HCT116 (cell line): Measurements from ENCODE around the gene CTTNBP2NL. TPM values are rescaled to one million over a fixed set of nuclear protein-coding genes. Genes with fewer than 3 reads are reported as not detected.

Experiments used
- ATAC-seq: fragments of 200-7000 bp; cut with Tn5 transposase; 2 replicates; pipeline ENCODE4 v1.9.1; 2020; ENCODE audit warnings: mild to moderate bottlenecking, moderate library complexity
- BruUV-seq: library from RNA; stranded (reverse); fragments of 400-500 nt; replicated peaks from 2 replicates; lab custom pipeline; 2021; lab: Mats Ljungman, UMichigan
- CTCF ChIA-PET: fragments of 300-600 bp; sonication (Branson Sonifier 250); formaldehyde crosslinking; loops from one replicate; lab custom pipeline; 2021; ENCODE audit warnings: antibody characterized with exemption; lab: Charles Lee
- POLR2A ChIA-PET: fragments of 300-600, 350-600 bp; sonication (Branson Sonifier 250); formaldehyde crosslinking; loops from one replicate; lab custom pipeline; 2021; ENCODE audit warnings: antibody characterized with exemption; lab: Charles Lee
- RAD21 ChIA-PET, 2 experiments: fragments of 300-600 bp; sonication (Branson Sonifier 250); formaldehyde crosslinking; loops; one replicate each; lab custom pipeline; 2023; ENCODE audit warnings: low total read pairs in 2 of 2; ENCODE audit not compliant: uncharacterized antibody in 2 of 2, unreplicated experiment in 2 of 2, low non-redundant PET in 1 of 2; lab: Charles Lee
- DNase-seq: peaks from one replicate; pipeline ENCODE4 v3.0.0-alpha.2; 2010; ENCODE audit warnings: low read depth, low spot score
- H2AFZ ChIP-seq: fragments of 200-600 bp; shearing (Covaris generic), sonication (generic); 2 replicates; pipeline ENCODE4 v1.6.1; 2017; ENCODE audit warnings: low read depth, mixed run types, mixed read lengths, antibody characterized with exemption, low read length; ENCODE audit not compliant: poor library complexity, severe bottlenecking
- H3K27ac ChIP-seq: 2 replicates; pipeline ENCODE4 v1.5.1; 2012; ENCODE audit warnings: low read depth, low read length
- H3K27me3 ChIP-seq: fragments of 200-600 bp; sonication (generic); 2 replicates; pipeline ENCODE4 v1.6.1; 2016; ENCODE audit warnings: mixed run types, low read length, mixed read lengths; ENCODE audit not compliant: insufficient read depth
- H3K36me3 ChIP-seq, 2 experiments: fragments of 200-500 bp in 1 of 2; fragments of 200-600 bp in 1 of 2; sonication (Bioruptor generic) in 1 of 2; sonication (generic) in 1 of 2; 2 replicates each; pipeline versions ENCODE4 v1.5.1 to v1.6.1; 2014 to 2016; ENCODE audit warnings: low read length in 2 of 2, inconsistent platforms in 1 of 2, mixed read lengths in 1 of 2, mixed run types in 1 of 2; ENCODE audit not compliant: insufficient read depth in 2 of 2, control insufficient read depth in 1 of 2
- H3K4me1 ChIP-seq, 2 experiments: fragments of 200-600 bp in 1 of 2; sonication (generic) in 1 of 2; 2 replicates each; pipeline versions ENCODE4 v1.5.1 to v1.6.1; 2012 to 2017; ENCODE audit warnings: low read length in 2 of 2, inconsistent platforms in 1 of 2, mild to moderate bottlenecking in 1 of 2, mixed read lengths in 1 of 2, mixed run types in 1 of 2, moderate library complexity in 1 of 2; ENCODE audit not compliant: insufficient read depth in 2 of 2, control insufficient read depth in 1 of 2
- H3K4me2 ChIP-seq: fragments of 200-600 bp; sonication (generic); 2 replicates; pipeline ENCODE4 v1.6.1; 2017; ENCODE audit warnings: mixed run types, low read length, mixed read lengths
- H3K4me3 ChIP-seq, 2 experiments: fragments of 200-600 bp in 1 of 2; sonication (generic) in 1 of 2; replicated peaks in 1 of 2; 2 replicates each; pipeline ENCODE4 v1.5.1; 2011 to 2016; ENCODE audit warnings: low read length in 2 of 2, control low read depth in 1 of 2, low read depth in 1 of 2, mild to moderate bottlenecking in 1 of 2, mixed read lengths in 1 of 2, mixed run types in 1 of 2
- H3K79me2 ChIP-seq: fragments of 200-600 bp; sonication (generic); 2 replicates; pipeline ENCODE4 v1.6.1; 2017; ENCODE audit warnings: mild to moderate bottlenecking, mixed run types, low read length, moderate library complexity, mixed read lengths; ENCODE audit not compliant: insufficient read depth
- H3K9ac ChIP-seq: fragments of 200-600 bp; sonication (generic); 2 replicates; pipeline ENCODE4 v1.6.1; 2016; ENCODE audit warnings: low read length, mixed read lengths
- H3K9me2 ChIP-seq: fragments of 200-600 bp; sonication (generic), shearing (Covaris generic); 2 replicates; pipeline ENCODE4 v1.6.1; 2017; ENCODE audit warnings: mixed run types, mild to moderate bottlenecking, moderate library complexity; ENCODE audit not compliant: insufficient read depth
- H3K9me3 ChIP-seq, 2 experiments: fragments of 200-500 bp in 1 of 2; fragments of 200-600 bp in 1 of 2; sonication (Bioruptor generic) in 1 of 2; sonication (generic) in 1 of 2; 2 replicates each; pipeline ENCODE4 v1.6.1; 2014 to 2017; ENCODE audit warnings: low read length in 2 of 2, mixed read lengths in 2 of 2, inconsistent platforms in 1 of 2, low read depth in 1 of 2, mild to moderate bottlenecking in 1 of 2, mixed run types in 1 of 2, moderate library complexity in 1 of 2; ENCODE audit not compliant: control insufficient read depth in 1 of 2, insufficient read depth in 1 of 2
- H4K20me1 ChIP-seq: fragments of 200-600 bp; sonication (generic), shearing (Covaris generic); 2 replicates; pipeline ENCODE4 v1.6.1; 2017; ENCODE audit warnings: mixed run types, mild to moderate bottlenecking, moderate library complexity; ENCODE audit not compliant: insufficient read depth
- ATF3 ChIP-seq: IDR thresholded peaks from 2 replicates; pipeline ENCODE4 v1.6.1; 2012
- CBX3 ChIP-seq: IDR thresholded peaks from 2 replicates; pipeline ENCODE4 v1.6.1; 2012; ENCODE audit warnings: low read depth
- CEBPB ChIP-seq: IDR thresholded peaks from 2 replicates; pipeline ENCODE4 v1.6.1; 2012; ENCODE audit warnings: low read depth
- EGR1 ChIP-seq: IDR thresholded peaks from 2 replicates; pipeline ENCODE4 v1.6.1; 2012; ENCODE audit warnings: low read depth
- EZH2 ChIP-seq: fragments of 200-600 bp; sonication (generic); IDR thresholded peaks from 2 replicates; pipeline ENCODE4 v1.6.1; 2017; ENCODE audit warnings: antibody characterized with exemption, mixed run types
- EZH2phosphoT487 ChIP-seq: fragments of 200-600 bp; IDR thresholded peaks from 2 replicates; pipeline ENCODE4 v1.6.1; 2018; ENCODE audit warnings: antibody characterized with exemption, borderline replicate concordance
- FOSL1 ChIP-seq: IDR thresholded peaks from 2 replicates; pipeline ENCODE4 v1.6.1; 2012; ENCODE audit warnings: low read depth
- JUND ChIP-seq: IDR thresholded peaks from 2 replicates; pipeline ENCODE4 v1.6.1; 2012
- MAX ChIP-seq: IDR thresholded peaks from 2 replicates; pipeline ENCODE4 v1.6.1; 2012
- POLR2AphosphoS5 ChIP-seq: IDR thresholded peaks from 2 replicates; pipeline ENCODE4 v1.6.1; 2011; ENCODE audit warnings: mild to moderate bottlenecking, low read depth, low read length, moderate library complexity
- RAD21 ChIP-seq: IDR thresholded peaks from 2 replicates; pipeline ENCODE4 v1.6.1; 2012; ENCODE audit warnings: low read depth, mild to moderate bottlenecking
- SIN3A ChIP-seq: IDR thresholded peaks from 2 replicates; pipeline ENCODE4 v1.6.1; 2012; ENCODE audit warnings: low read depth
- SRF ChIP-seq: IDR thresholded peaks from 2 replicates; pipeline ENCODE4 v1.6.1; 2012; ENCODE audit warnings: low read depth
- TCF7L2 ChIP-seq: IDR thresholded peaks from 2 replicates; pipeline ENCODE4 v1.7.0; 2011; ENCODE audit warnings: borderline replicate concordance, inconsistent platforms; ENCODE audit not compliant: insufficient read depth, insufficient read length; ENCODE audit errors: extremely low read depth
- YY1 ChIP-seq: IDR thresholded peaks from 2 replicates; pipeline ENCODE4 v1.6.1; 2011; ENCODE audit warnings: low read length, low read depth, moderate library complexity, mild to moderate bottlenecking; ENCODE audit not compliant: insufficient replicate concordance; ENCODE audit errors: extremely low read depth
- ZFX ChIP-seq: fragments of 450-650 bp; IDR thresholded peaks from 2 replicates; pipeline ENCODE4 v1.6.1; 2017
- intact Hi-C: fragments of 100-400 bp; cut with micrococcal nuclease; formaldehyde crosslinking; loops from 2 replicates; pipeline ENCODE4 v1.10.0; 2022
- total RNA-seq: library from RNA; stranded (reverse); gene quantifications from one replicate; pipeline ENCODE4 v1.2.1, GENCODE V29; 2021; ENCODE audit not compliant: unreplicated experiment
- TF ChIP-seq, protein P1 (sequence below), 3 experiments: fragments of 200-600 bp in 1 of 3; sonication (generic) in 1 of 3; IDR thresholded peaks in 2 of 3; conservative IDR thresholded peaks in 1 of 3; 2 replicates each; pipeline ENCODE4 v1.5.1; 2012 to 2017; ENCODE audit warnings: low read depth in 2 of 3, low read length in 2 of 3, antibody characterized with exemption in 1 of 3, borderline replicate concordance in 1 of 3, control low read depth in 1 of 3, mild to moderate bottlenecking in 1 of 3, mixed read lengths in 1 of 3, mixed run types in 1 of 3, moderate library complexity in 1 of 3; ENCODE audit not compliant: insufficient read depth in 1 of 3
- TF ChIP-seq, protein P2 (sequence below): IDR thresholded peaks from 2 replicates; pipeline ENCODE4 v1.6.1; 2011; ENCODE audit warnings: mild to moderate bottlenecking, low read length, moderate library complexity; ENCODE audit not compliant: insufficient replicate concordance; ENCODE audit errors: extremely low read depth
- TF ChIP-seq, protein P3 (sequence below): IDR thresholded peaks from 2 replicates; pipeline ENCODE4 v1.6.1; 2012; ENCODE audit warnings: low read depth

The CTTNBP2NL gene
- total RNA-seq, 1 experiment from 2014 or later, result 18.0 TPM

DNA sequence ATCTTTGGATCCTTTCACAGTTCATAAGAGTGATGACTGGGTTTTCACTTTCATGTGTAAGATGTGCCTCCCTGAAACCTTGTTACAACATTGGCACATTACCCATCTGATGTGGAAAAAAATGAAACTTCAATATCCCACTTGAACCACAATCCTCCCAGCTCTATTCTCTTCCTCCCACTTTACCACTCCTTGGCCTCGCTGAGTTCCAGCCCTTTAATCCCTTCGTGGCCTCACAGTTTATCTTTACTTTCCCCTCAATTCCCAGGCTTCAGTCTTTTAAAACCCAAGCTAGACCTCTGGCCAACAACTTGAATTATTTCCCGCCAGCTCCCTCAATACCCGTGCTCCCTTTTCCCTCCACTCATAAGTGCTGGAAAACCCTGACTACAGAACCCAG lies 25.0 kb upstream of the CTTNBP2NL start:
- DNase-seq, result no peak
- Histone ChIP-seq H2AFZ (no peak overlapping the region), H3K36me3 (no peaks in the 10 kb centered on the region), H3K27me3 (no peaks in the 10 kb centered on the region), H3K9ac (no peak overlapping the region), H3K27ac (no peak overlapping the region), H4K20me1 (no peaks in the 10 kb centered on the region), H3K4me2 (no peak overlapping the region), H3K4me3 (no peak overlapping the region), H3K9me3 (no peaks in the 10 kb centered on the region), H3K4me1 (peaks cover 0 to 4% of the 10 kb centered on the region in 2 experiments; a peak in 1 of 4 replicates), H3K79me2 (no peaks in the 10 kb centered on the region), H3K9me2 (no peaks in the 10 kb centered on the region)
- BruUV-seq, result no TSS peak
- ATAC-seq, result no peak
- CTCF ChIA-PET, result interaction anchor here (0.9 to 2.2 kb wide), 4 partner anchors 10 to 35 kb away, joined by 3 to 19 read pairs (median 12); no protein-coding TSS in a partner anchor
- intact Hi-C loops, result no loop called here
- POLR2A ChIA-PET, result no interaction called here
- RAD21 ChIA-PET, result no interaction called here
- TF ChIP-seq SRF, result no peak
- TF ChIP-seq JUND, result no peak
- TF ChIP-seq, protein P1, sequence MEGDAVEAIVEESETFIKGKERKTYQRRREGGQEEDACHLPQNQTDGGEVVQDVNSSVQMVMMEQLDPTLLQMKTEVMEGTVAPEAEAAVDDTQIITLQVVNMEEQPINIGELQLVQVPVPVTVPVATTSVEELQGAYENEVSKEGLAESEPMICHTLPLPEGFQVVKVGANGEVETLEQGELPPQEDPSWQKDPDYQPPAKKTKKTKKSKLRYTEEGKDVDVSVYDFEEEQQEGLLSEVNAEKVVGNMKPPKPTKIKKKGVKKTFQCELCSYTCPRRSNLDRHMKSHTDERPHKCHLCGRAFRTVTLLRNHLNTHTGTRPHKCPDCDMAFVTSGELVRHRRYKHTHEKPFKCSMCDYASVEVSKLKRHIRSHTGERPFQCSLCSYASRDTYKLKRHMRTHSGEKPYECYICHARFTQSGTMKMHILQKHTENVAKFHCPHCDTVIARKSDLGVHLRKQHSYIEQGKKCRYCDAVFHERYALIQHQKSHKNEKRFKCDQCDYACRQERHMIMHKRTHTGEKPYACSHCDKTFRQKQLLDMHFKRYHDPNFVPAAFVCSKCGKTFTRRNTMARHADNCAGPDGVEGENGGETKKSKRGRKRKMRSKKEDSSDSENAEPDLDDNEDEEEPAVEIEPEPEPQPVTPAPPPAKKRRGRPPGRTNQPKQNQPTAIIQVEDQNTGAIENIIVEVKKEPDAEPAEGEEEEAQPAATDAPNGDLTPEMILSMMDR (IDR thresholded peaks at IDR 0.05 in 2 of 3, conservative IDR thresholded peaks at IDR 0.05 in 1 of 3; ENCODE audit: borderline replicate concordance in 1 of 3, insufficient read depth in 1 of 3, low read depth in 2 of 3, low read length in 2 of 3), result no peak
- no peak for TF ChIP-seq FOSL1
- no peak for TF ChIP-seq SIN3A
- no peak for TF ChIP-seq EZH2
- no peak for TF ChIP-seq ZFX
- no peak for TF ChIP-seq RAD21
- no peak for TF ChIP-seq EZH2phosphoT487
- TF ChIP-seq POLR2AphosphoS5, result no peak
- TF ChIP-seq ATF3, result no peak
- TF ChIP-seq, protein P2, sequence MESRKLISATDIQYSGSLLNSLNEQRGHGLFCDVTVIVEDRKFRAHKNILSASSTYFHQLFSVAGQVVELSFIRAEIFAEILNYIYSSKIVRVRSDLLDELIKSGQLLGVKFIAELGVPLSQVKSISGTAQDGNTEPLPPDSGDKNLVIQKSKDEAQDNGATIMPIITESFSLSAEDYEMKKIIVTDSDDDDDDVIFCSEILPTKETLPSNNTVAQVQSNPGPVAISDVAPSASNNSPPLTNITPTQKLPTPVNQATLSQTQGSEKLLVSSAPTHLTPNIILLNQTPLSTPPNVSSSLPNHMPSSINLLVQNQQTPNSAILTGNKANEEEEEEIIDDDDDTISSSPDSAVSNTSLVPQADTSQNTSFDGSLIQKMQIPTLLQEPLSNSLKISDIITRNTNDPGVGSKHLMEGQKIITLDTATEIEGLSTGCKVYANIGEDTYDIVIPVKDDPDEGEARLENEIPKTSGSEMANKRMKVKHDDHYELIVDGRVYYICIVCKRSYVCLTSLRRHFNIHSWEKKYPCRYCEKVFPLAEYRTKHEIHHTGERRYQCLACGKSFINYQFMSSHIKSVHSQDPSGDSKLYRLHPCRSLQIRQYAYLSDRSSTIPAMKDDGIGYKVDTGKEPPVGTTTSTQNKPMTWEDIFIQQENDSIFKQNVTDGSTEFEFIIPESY, result no peak
- TF ChIP-seq CEBPB, result no peak
- TF ChIP-seq, protein P3, sequence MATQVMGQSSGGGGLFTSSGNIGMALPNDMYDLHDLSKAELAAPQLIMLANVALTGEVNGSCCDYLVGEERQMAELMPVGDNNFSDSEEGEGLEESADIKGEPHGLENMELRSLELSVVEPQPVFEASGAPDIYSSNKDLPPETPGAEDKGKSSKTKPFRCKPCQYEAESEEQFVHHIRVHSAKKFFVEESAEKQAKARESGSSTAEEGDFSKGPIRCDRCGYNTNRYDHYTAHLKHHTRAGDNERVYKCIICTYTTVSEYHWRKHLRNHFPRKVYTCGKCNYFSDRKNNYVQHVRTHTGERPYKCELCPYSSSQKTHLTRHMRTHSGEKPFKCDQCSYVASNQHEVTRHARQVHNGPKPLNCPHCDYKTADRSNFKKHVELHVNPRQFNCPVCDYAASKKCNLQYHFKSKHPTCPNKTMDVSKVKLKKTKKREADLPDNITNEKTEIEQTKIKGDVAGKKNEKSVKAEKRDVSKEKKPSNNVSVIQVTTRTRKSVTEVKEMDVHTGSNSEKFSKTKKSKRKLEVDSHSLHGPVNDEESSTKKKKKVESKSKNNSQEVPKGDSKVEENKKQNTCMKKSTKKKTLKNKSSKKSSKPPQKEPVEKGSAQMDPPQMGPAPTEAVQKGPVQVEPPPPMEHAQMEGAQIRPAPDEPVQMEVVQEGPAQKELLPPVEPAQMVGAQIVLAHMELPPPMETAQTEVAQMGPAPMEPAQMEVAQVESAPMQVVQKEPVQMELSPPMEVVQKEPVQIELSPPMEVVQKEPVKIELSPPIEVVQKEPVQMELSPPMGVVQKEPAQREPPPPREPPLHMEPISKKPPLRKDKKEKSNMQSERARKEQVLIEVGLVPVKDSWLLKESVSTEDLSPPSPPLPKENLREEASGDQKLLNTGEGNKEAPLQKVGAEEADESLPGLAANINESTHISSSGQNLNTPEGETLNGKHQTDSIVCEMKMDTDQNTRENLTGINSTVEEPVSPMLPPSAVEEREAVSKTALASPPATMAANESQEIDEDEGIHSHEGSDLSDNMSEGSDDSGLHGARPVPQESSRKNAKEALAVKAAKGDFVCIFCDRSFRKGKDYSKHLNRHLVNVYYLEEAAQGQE, result no peak
- TF ChIP-seq YY1, result no peak
- no peak for TF ChIP-seq TCF7L2
- TF ChIP-seq CBX3, result no peak
- no peak for TF ChIP-seq EGR1
- no peak for TF ChIP-seq MAX
